Measurements from ENCODE around the gene TARBP1. TPM values are rescaled to one million over a fixed set of nuclear protein-coding genes. Genes with fewer than 3 reads are reported as not detected.
"Not testable (repeated sequence)": the region's sequence is repeated elsewhere in the genome, so short reads cannot be mapped to it uniquely, and the experiment has no call there.

Gene TARBP1
- polyA plus RNA-seq, 4 donors, result 44.9 to 97.4 (median 51.2) TPM

DNA sequence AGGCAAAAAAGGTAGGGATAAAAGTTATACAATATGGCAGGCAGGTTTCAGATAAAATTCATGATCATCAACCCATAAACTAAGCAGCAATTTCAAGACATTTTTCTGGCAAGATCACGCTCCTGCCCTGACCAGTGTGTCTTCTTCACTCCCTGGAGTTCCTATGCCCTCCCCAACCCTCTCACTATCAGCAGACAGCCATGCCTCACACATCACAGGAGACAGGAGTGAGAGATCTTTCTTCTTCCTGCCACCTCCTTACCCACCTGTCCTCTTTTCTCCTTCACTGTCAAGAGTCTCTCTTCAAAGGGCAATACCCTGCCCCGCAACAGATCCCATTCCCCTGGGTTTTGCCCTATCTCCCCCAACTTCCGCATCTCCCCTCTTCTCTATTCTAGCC is 77.3 kb downstream of the TARBP1 start:
- DNase-seq (ENCODE audit: low read depth in 4 of 4, low spot score in 3 of 4), result no peak

GRCh38 chr1:234400773-234401172 is 78.2 kb downstream of the TARBP1 start:
- no peak for DNase-seq (ENCODE audit: low read depth in 4 of 4, low spot score in 3 of 4)

- not testable (repeated sequence) for DNase-seq (ENCODE audit: low read depth in 4 of 4, low spot score in 3 of 4)
These were observed 79.5 kb downstream of the TARBP1 start for GRCh38 chr1:234399515-234399914.

DNA sequence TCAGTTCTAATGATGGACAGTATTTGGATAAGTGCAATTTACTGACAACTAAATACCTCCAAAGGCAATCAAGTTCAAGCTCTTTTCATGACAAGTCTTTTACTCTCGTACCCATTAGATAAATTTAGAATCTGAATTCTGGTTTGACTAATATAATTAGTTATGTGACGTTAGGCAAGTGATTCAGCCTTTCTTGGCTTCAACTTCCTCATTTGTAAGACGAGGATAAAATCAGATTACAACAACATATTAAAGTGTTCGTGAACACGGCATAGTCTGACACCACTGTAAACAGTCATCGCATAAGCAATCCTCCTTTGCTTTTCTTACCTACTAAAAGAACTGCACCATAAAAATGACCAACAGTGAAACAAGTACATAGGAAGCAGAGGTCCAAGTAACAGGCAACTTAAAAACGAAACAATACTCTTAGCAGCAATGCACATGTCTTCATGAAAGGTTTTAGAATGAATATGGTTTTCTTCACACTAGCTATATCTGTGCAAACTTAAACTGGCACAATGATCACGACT is 80.1 kb downstream of the TARBP1 start:
- no peak for DNase-seq (ENCODE audit: low read depth in 4 of 4, low spot score in 3 of 4)

GRCh38 chr1:234397732-234398131 is 81.2 kb downstream of the TARBP1 start:
- DNase-seq (ENCODE audit: low read depth in 4 of 4, low spot score in 3 of 4), result no peak

GRCh38 chr1:234396871-234397270 is 82.1 kb downstream of the TARBP1 start:
- DNase-seq (ENCODE audit: low read depth in 4 of 4, low spot score in 3 of 4), result no peak

GRCh38 chr1:234396092-234396491 is 82.9 kb downstream of the TARBP1 start:
- DNase-seq (ENCODE audit: low read depth in 4 of 4, low spot score in 3 of 4), result no peak

GRCh38 chr1:234395297-234395696 is 83.7 kb downstream of the TARBP1 start:
- no peak for DNase-seq (ENCODE audit: low read depth in 4 of 4, low spot score in 3 of 4)

GRCh38 chr1:234393190-234393589 is 85.8 kb downstream of the TARBP1 start:
- DNase-seq (ENCODE audit: low read depth in 4 of 4, low spot score in 3 of 4), result no peak

DNA sequence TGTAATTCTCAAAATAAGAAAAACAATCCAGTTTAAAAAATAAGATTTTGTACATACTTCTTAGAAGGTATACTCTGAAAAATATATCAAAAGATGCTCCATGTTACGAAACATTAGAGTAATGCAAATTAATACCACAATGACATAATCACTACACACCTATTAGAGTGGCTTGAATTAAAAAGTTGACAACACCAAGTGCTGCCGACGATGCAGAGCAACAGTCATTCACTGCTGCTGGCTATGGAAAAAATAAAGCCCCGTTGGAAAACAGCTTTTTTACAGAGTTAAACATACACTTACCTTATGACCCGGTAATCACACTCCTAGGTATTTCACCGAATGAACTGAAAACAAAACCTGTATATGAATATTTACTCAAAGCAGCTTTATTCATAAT is 90.9 kb downstream of the TARBP1 start:
- DNase-seq (ENCODE audit: low read depth in 4 of 4, low spot score in 3 of 4), result no peak

DNA sequence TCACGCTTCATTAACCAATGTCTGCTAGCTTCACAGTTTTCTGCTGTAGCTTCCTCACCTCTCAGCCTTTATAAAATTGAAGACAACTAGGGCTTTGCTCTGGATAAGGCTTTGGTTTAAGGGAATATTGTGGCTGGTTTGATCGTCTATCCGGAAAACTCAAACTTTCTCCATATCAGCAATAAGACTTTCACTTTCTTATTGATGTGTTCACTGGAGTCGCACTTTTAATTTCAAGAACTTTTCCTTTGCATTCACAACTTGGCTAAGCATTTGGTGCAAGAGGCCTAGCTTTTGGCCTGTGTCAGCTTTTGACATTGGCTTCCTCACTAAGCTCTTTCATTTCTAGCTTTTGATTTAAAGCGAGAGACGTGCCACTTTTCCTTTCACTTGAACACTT is 92.9 kb downstream of the TARBP1 start:
- no peak for DNase-seq (ENCODE audit: low read depth in 4 of 4, low spot score in 3 of 4)

DNA sequence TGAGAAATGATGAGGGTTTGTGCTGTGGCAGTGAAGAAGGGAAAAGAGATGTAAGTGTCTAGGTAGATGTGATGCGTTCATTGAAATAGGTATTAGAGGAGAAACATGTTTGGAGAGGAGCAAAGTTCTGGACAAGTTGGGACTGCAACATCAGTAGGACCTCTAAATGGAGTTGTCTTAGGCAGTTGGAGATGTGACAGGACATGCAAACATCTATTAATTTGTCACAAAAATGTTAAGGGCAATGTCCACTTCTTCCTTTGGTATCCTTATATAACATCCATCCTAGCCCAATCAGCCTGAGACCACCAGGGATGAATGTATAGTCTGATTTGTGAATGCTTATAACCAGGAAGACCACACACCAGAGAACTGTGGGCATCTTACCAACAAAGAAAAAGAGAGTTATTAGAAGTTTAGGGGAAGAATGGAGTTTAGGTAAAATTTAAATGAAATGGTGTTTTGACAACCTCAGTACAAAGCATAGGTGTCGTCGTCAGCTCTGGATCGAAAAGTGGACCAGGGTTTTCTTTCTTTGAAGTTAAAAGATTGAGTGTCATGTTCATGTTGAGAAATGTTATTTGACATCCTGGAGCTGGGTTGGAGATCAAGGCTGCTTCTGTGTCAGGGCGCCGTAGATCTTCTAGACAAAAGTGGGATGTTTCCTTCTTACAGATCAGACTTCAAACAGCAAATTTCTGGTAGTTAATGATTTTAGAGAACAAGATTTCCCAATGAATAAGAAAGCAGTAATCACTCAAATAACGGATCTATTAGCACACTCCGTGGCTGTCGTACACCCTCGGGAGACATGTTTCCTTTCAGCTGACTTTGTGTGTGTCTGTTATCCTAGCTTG is 97.1 kb downstream of the TARBP1 start:
- DNase-seq (ENCODE audit: low read depth in 4 of 4, low spot score in 3 of 4), result no peak

DNA sequence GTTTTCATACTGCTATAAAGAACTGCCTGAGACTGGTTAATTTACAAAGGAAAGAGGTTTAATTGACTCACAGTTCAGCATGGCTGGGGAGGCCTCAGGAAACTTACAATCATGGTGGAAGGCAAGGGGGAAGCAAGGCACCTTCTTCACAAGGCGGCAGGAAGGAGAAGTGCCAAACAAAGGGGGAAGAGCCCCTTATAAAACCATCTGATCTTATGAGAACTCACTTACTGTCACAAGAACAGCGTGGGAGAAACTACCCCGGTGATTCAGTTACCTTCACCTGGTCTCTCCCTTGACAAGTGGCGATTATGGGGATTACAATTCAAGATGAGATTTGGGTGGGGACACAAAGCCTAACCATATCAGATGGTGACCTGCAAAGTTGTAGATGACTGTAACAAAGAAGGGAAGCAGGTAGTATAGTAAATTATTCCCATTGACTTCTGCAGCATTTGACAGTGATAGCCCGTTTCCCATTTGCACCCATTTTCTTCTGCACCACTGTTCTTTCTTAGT is 99.3 kb downstream of the TARBP1 start:
- not testable (repeated sequence) for DNase-seq (ENCODE audit: low read depth in 4 of 4, low spot score in 3 of 4)

DNA sequence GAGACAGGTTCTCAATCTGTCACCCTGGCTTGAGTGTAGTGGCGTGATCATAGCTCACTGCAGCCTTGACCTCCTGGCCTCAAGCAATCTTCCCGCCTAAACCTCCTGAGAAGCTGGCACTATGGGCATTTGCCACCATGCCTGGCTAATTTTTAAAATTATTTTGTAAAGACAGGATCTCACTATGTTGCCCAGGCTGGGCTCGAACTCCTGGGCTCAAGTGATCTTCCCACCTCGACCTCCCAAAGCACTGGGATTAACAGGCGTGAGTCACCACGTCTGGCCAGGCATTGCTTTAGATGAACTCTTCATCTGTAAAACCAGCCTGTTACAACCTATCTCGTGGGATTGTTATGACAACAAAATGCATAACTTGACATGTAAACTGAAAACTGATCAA is 103.3 kb downstream of the TARBP1 start:
- DNase-seq (ENCODE audit: low read depth in 4 of 4, low spot score in 3 of 4), result no peak

- no peak for DNase-seq (ENCODE audit: low read depth in 4 of 4, low spot score in 3 of 4)
These were observed 105.1 kb downstream of the TARBP1 start for GRCh38 chr1:234373959-234374254.

- DNase-seq (ENCODE audit: low read depth in 4 of 4, low spot score in 3 of 4), result peak; percentile 92 to 96 (median 94)
These were observed 105.7 kb downstream of the TARBP1 start, which contains the start of gene COA6 for GRCh38 chr1:234373064-234373958. Gene COA6 (plus strand): TSS chr1:234373456. CDS start chr1:234373467, 11 bp downstream.

DNA sequence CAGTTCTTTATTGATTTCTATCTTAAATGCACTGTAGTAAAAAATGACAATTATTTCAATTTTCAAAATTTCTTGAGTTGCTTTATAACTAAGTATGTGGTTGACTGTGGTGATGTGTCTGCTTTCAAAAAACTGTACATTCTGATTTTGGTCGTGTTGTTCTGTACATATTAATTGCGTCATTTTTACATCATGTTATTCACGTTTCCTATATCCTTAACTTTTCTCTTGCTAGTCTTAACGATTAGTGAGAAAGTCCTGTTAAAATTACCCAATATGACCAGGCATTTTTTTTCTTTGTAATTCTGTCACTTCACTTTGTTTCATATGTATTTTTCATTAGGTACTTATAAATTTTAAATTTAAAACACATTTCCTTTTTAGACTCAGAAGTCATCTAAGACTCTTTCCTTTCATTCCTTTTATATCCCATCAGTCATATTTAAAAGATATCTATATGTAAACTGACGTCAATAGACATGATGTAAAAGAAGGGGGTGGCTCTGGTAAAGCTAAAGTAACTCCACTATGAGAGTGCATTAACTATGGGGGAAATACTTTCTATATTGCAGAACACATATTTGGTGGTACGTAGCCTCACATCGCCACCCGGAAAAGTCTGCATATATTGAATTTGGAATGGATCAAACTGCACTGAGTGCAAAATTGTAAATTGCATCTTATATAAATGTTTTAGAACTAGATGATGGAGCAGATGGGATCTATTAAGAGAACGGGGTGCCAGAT is 106.8 kb downstream of the TARBP1 start:
- DNase-seq (ENCODE audit: low read depth in 4 of 4, low spot score in 3 of 4), result no peak

DNA sequence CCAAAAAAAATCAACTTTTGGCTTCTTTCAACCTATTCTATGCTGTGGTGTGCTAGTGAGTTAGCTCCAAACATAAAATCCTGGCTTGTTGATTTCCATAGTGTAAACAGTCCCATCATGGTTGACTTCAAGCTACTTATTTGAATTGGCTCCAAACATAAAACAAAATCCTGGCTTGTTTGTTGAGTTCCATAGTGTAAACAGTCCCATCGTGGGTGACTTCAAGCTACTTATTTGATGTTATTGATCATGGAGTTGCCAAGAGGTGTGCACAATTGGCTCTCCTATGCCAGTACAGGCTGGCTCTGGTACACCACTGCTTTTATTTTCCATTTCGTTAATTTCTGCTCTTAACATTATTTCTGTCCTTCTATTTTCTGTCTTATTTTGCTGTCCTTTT is 107.6 kb downstream of the TARBP1 start:
- DNase-seq (ENCODE audit: low read depth in 4 of 4, low spot score in 3 of 4), result no peak

- DNase-seq (ENCODE audit: low read depth in 4 of 4, low spot score in 3 of 4), result no peak
These were observed 109.2 kb downstream of the TARBP1 start for GRCh38 chr1:234369784-234370183.

GRCh38 chr1:234369033-234369430 is 109.9 kb downstream of the TARBP1 start:
- no peak for DNase-seq (ENCODE audit: low read depth in 4 of 4, low spot score in 3 of 4)

Data from left renal pelvis (tissue), 4 donors.